ENCODE results near the gene CHRNA10.

CHRNA10 gene

GRCh38 chr11:3671334-3672254 is at the start of gene CHRNA10:
Gene CHRNA10, minus strand, starts transcription at chr11:3671384. Its CDS starts 72 bp downstream, at chr11:3671312.
- DNase-seq (ENCODE audit: low spot score) = no peak

GRCh38 chr11:3712274-3712673 is 41.1 kb upstream of the CHRNA10 start:
- DNase-seq (ENCODE audit: low spot score) = no peak

- DNase-seq (ENCODE audit: low spot score) = no peak
These were observed 39.5 kb upstream of the CHRNA10 start for GRCh38 chr11:3710485-3711259.

GRCh38 chr11:3709977-3710376 is 38.8 kb upstream of the CHRNA10 start:
- DNase-seq (ENCODE audit: low spot score) = no peak

- DNase-seq (ENCODE audit: low spot score) = no peak
These were observed 36.0 kb upstream of the CHRNA10 start for GRCh38 chr11:3707176-3707575.

- DNase-seq (ENCODE audit: low spot score) = no peak
These were observed 32.2 kb upstream of the CHRNA10 start for GRCh38 chr11:3703383-3703782.

GRCh38 chr11:3700910-3701309 is 29.7 kb upstream of the CHRNA10 start:
- DNase-seq (ENCODE audit: low spot score) = no peak

GRCh38 chr11:3700410-3700809 is 29.2 kb upstream of the CHRNA10 start:
- no peak for DNase-seq (ENCODE audit: low spot score)

GRCh38 chr11:3686751-3687150 is 15.6 kb upstream of the CHRNA10 start:
- no peak for DNase-seq (ENCODE audit: low spot score)

- no peak for DNase-seq (ENCODE audit: low spot score)
These were observed 14.7 kb upstream of the CHRNA10 start for GRCh38 chr11:3685923-3686322.

GRCh38 chr11:3684819-3685172 is 13.6 kb upstream of the CHRNA10 start:
- DNase-seq (ENCODE audit: low spot score) = no peak

- no peak for DNase-seq (ENCODE audit: low spot score)
These were observed 13.1 kb upstream of the CHRNA10 start for GRCh38 chr11:3684129-3684818.

GRCh38 chr11:3683039-3683438 is 11.9 kb upstream of the CHRNA10 start:
- no peak for DNase-seq (ENCODE audit: low spot score)

GRCh38 chr11:3679077-3679476 is 7.9 kb upstream of the CHRNA10 start:
- no peak for DNase-seq (ENCODE audit: low spot score)

GRCh38 chr11:3675971-3676370 is 4.8 kb upstream of the CHRNA10 start:
- no peak for DNase-seq (ENCODE audit: low spot score)

GRCh38 chr11:3674189-3674588 is 3.0 kb upstream of the CHRNA10 start:
- DNase-seq (ENCODE audit: low spot score) = no peak

GRCh38 chr11:3669742-3670183 is 1.4 kb downstream of the CHRNA10 start:
- no peak for DNase-seq (ENCODE audit: low spot score)

GRCh38 chr11:3669128-3669527 is 2.1 kb downstream of the CHRNA10 start:
- no peak for DNase-seq (ENCODE audit: low spot score)

GRCh38 chr11:3667149-3668035 is 3.8 kb downstream of the CHRNA10 start:
- no peak for DNase-seq (ENCODE audit: low spot score)

- no peak for DNase-seq (ENCODE audit: low spot score)
These were observed 5.1 kb downstream of the CHRNA10 start for GRCh38 chr11:3666023-3666530.

GRCh38 chr11:3665336-3666022 is 5.7 kb downstream of the CHRNA10 start:
- no peak for DNase-seq (ENCODE audit: low spot score)

Measured in hematopoietic multipotent progenitor cell treated with erythropoietin and hydrocortisone succinate and interleukin-3 and kit ligand, for 15 days (in vitro differentiated cells).